KMS-11 (cell line): ENCODE results near the gene CCDC158.

Source experiments
- H2AFZ ChIP-seq: fragments of 200-600 bp; sonication (generic); 2 replicates; pipeline ENCODE4 v1.6.1; 2016; ENCODE audit warnings: antibody characterized with exemption, mixed run types, low read depth
- H3K27ac ChIP-seq: fragments of 200-600 bp; sonication (generic); 2 replicates; pipeline ENCODE4 v1.6.1; 2016; ENCODE audit warnings: mild to moderate bottlenecking, mixed run types
- H3K27me3 ChIP-seq: fragments of 200-600 bp; sonication (generic); 2 replicates; pipeline ENCODE4 v1.6.1; 2017; ENCODE audit warnings: mild to moderate bottlenecking, low read depth, mixed run types, moderate library complexity; ENCODE audit not compliant: insufficient read depth
- H3K36me3 ChIP-seq: fragments of 200-600 bp; sonication (generic); 2 replicates; pipeline ENCODE4 v1.6.1; 2017; ENCODE audit warnings: mild to moderate bottlenecking, mixed run types; ENCODE audit not compliant: insufficient read depth
- H3K4me1 ChIP-seq: fragments of 200-600 bp; sonication (generic); 2 replicates; pipeline ENCODE4 v1.6.1; 2016; ENCODE audit warnings: mild to moderate bottlenecking, low read depth, mixed run types; ENCODE audit not compliant: poor library complexity, severe bottlenecking
- H3K4me2 ChIP-seq: fragments of 200-600 bp; sonication (generic); 2 replicates; pipeline ENCODE4 v1.7.0; 2016; ENCODE audit warnings: mild to moderate bottlenecking, mixed run types
- H3K4me3 ChIP-seq: fragments of 200-600 bp; sonication (generic); IDR thresholded peaks from 2 replicates; pipeline ENCODE4 v1.6.1; 2017; ENCODE audit warnings: low read depth, low read length, mixed read lengths; ENCODE audit not compliant: insufficient read depth
- H3K79me2 ChIP-seq: fragments of 200-600 bp; sonication (generic); 2 replicates; pipeline ENCODE4 v1.6.1; 2016; ENCODE audit warnings: low read depth, mixed run types; ENCODE audit not compliant: insufficient read depth
- H3K9ac ChIP-seq: fragments of 200-600 bp; sonication (generic); 2 replicates; pipeline ENCODE4 v1.6.1; 2016; ENCODE audit warnings: mild to moderate bottlenecking, mixed run types
- H4K20me1 ChIP-seq: fragments of 200-600 bp; sonication (generic); 2 replicates; pipeline ENCODE4 v1.6.1; 2016; ENCODE audit warnings: mild to moderate bottlenecking, mixed run types; ENCODE audit not compliant: insufficient read depth
- CTCF ChIP-seq: fragments of 200-600 bp; sonication (generic); conservative IDR thresholded peaks from 2 replicates; pipeline ENCODE4 v1.6.1; 2017; ENCODE audit warnings: low read depth, mild to moderate bottlenecking, antibody characterized with exemption, low read length, moderate library complexity, mixed read lengths

CCDC158 gene

GRCh38 chr4:76271248-76271647 is 149.7 kb downstream of the CCDC158 start:
- Histone ChIP-seq H3K4me2 (no peak overlapping the region), H3K4me1 (peaks cover 22% of the 10 kb centered on the region), H3K79me2 (no peaks in the 10 kb centered on the region), H2AFZ (no peak overlapping the region), H3K27me3 (no peaks in the 10 kb centered on the region), H3K27ac (no peak overlapping the region), H4K20me1 (no peaks in the 10 kb centered on the region), H3K9ac (no peak overlapping the region), H3K4me3 (no peak overlapping the region), H3K36me3 (no peaks in the 10 kb centered on the region)
- TF ChIP-seq CTCF, result no peak

- no peaks in the 10 kb centered on the region for H3K27me3 ChIP-seq
- H3K4me1 ChIP-seq, result peaks cover 15% of the 10 kb centered on the region
- H3K79me2 ChIP-seq, result no peaks in the 10 kb centered on the region
- H3K4me2 ChIP-seq, result no peak overlapping the region
- H2AFZ ChIP-seq, result no peak overlapping the region
- H3K36me3 ChIP-seq, result no peaks in the 10 kb centered on the region
- no peak overlapping the region for H3K27ac ChIP-seq
- no peak overlapping the region for H3K9ac ChIP-seq
- H4K20me1 ChIP-seq, result no peaks in the 10 kb centered on the region
- no peak overlapping the region for H3K4me3 ChIP-seq
- no peak for TF ChIP-seq CTCF
Observed at GRCh38 chr4:76270244-76271175, 150.4 kb downstream of the CCDC158 start.

GRCh38 chr4:76267811-76268210 is 153.1 kb downstream of the CCDC158 start:
- no peak for TF ChIP-seq CTCF
- Histone ChIP-seq H3K4me3 (no peak overlapping the region), H3K4me1 (peaks cover 9% of the 10 kb centered on the region), H3K9ac (no peak overlapping the region), H3K79me2 (no peaks in the 10 kb centered on the region), H4K20me1 (no peaks in the 10 kb centered on the region), H3K36me3 (no peaks in the 10 kb centered on the region), H3K27me3 (no peaks in the 10 kb centered on the region), H3K4me2 (no peak overlapping the region), H2AFZ (no peak overlapping the region), H3K27ac (no peak overlapping the region)

GRCh38 chr4:76266627-76267026 is 154.3 kb downstream of the CCDC158 start:
- no peaks in the 10 kb centered on the region for H4K20me1 ChIP-seq
- no peak for TF ChIP-seq CTCF
- H3K79me2 ChIP-seq, result no peaks in the 10 kb centered on the region
- H3K27ac ChIP-seq, result no peak overlapping the region
- no peaks in the 10 kb centered on the region for H3K27me3 ChIP-seq
- H2AFZ ChIP-seq, result no peak overlapping the region
- H3K4me1 ChIP-seq, result no peaks in the 10 kb centered on the region
- no peak overlapping the region for H3K4me2 ChIP-seq
- H3K9ac ChIP-seq, result no peak overlapping the region
- H3K4me3 ChIP-seq, result no peak overlapping the region
- H3K36me3 ChIP-seq, result no peaks in the 10 kb centered on the region
